ENCODE results near the gene TIMM22.
"Not testable (repeated sequence)": the region's sequence is repeated elsewhere in the genome, so short reads cannot be mapped to it uniquely, and the experiment has no call there.

The TIMM22 gene

DNA sequence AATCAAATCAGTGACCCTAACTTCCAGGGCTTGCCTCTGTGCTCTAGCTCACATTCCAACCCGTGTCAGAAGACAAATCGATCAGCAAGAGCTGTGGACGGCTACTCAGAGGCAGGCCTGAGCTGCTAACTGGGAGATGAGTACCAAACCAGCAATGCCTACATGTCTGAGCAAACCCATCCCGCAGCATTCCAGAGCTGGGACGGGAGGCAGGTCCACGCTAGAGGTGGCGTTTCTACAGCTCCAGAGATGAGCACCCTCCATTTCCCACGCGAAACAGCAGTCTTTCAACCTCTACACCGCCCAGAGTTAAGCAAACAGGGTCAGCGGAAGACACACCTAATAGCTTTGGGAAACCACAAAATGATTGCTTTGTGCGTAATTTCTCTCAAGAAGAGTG lies 23.9 kb upstream of the TIMM22 start:
- DNase-seq (ENCODE audit: low read depth in 2 of 2), result no peak

DNA sequence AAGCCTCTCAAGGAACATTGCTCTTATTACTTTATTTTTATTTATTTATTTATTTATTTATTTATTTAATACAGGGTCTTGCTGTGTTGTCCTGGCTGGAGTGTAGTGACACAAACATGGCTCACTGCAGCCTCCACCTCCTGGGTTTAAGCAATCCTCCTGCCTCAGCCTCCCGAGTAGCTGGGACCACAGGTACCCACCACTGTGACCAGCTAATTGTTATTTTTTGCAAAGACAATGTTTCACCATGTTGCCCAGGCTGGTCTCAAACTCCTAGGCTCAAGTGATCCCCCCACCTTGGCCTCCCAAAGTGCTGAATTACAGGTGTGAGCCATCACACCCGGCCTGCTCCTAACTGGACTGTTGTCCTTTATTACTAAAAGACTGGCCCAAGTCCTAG lies 22.2 kb upstream of the TIMM22 start:
- DNase-seq (ENCODE audit: low read depth in 2 of 2), result not testable (repeated sequence)

DNA sequence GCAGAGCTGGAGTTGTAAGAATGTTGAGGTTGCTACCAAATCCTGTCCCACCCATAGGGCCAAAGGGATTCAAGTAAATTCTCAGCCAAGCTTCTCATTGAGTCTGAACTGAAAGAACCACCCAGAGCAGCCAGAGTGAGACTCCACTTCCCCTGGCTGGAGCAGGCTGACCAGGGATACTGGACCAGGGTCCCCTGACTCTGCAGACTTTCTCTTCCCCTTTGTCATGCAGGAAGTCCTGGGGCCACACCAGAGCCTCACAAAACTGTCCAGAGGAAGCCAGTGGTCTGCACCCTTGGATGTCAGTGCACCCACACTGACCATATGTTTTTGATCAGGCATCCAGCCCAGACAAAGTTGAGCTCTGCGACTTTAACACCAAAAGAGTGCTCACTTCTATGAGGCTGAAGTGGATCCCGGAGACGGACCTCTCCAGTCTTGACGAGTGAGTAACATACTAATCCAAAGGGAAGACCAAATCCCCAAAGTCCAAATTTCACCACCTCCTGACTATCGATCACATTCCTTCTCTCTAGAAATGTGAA lies 21.5 kb upstream of the TIMM22 start:
- DNase-seq (ENCODE audit: low read depth in 2 of 2), result no peak

DNA sequence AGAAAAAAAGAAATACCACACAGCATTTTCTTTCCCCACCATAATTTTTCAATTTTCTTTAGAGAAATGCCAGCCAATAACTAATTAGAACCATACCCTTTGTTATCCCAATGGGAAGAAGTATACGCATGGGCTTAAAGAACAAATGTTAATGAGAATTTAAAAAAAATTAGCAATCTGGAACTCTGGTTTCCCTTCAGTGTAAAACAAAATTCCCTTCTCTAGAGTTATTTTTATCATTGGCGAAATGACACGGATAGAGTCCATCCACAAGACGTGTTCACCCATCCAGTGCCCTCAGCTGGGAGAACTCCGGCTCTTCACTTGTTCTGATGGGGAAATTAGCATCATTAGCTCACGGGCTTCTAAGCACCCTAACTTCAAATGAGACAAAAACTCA lies 20.6 kb upstream of the TIMM22 start:
- DNase-seq (ENCODE audit: low read depth in 2 of 2), result no peak

DNA sequence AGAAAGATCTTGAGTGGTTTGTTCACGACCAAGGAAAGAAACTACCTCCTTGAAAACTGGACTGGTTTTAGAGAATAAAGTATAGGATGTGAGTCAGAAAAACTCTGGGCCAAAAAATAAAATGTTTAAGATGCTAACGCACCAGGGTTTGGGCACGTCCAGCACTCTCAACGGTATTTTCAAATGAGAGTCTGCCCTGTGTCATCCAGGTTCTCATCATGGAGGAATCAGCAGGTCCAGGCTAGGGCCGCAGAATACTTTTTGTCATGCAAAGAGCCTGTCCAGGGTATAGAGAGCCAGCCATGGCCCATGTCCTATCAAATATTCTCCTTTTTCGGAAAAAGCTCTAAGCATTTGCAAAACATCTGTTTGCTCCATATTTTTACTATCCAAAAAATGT lies 19.8 kb upstream of the TIMM22 start:
- DNase-seq (ENCODE audit: low read depth in 2 of 2), result no peak

DNA sequence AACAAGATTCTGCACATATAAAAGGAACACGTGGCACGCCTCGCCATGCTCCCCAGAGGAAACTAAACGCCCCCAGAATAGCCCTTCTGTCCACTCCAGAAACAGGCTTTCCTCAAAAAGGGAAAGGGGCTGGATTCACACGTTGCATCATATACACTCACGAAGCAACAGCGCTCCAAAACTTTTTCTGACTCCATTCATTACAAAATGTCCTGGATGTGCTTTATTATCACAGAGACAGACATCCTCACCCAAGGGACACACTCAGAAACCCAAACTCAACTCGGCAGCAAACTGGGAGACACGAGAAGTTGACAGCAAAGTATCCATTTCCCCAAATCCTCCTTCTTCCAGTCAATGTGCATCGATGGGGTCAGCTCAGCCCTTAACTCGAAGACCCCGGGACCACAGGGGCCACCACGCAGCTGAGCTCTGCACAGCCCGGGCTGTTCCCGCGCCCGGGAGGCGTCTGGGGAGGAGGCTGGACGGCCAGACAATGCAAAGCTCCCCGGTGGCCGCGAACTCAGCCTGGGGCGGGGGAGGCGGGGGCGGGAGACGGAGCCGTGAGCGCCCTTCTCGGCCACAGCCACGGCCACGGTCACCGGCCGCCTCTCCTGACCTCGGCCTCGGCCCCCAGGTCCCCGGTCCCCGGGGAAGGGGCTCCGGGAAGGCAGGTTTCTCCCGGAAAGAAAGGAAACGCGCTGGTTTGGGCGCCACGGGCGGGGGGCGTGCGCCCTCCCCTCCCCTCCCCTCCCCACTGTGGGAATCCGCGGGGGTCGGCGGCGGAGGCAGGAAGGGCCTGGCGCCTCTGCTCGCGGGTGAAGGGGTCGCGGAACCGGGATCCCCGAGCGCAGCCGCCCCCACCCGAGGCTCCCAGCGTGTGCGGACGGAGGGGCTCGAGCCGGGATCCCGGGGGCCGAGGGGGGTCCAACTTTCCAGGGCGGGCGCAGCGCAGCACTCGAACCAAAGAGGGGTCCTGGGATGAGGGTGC lies 18.5 kb upstream of the TIMM22 start:
- no peak for DNase-seq (ENCODE audit: low read depth in 2 of 2)

DNA sequence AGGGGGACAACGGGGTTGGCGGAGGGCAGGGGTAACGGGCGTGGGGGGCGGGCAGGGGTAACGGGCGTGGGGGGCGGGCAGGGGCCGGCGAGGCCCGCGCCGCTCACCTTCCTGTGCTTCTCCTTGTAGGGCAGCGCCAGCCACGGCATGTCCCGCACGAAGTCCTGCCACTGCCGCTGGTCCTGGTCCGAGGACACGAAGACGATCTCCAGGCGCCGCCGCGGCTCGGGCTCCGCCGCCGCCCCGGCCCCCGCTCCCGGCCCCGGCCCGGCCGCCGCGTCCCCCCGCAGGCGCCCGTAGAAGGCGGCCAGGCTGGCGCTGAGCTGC lies 17.8 kb upstream of the TIMM22 start:
- DNase-seq (ENCODE audit: low read depth in 2 of 2), result no peak

DNA sequence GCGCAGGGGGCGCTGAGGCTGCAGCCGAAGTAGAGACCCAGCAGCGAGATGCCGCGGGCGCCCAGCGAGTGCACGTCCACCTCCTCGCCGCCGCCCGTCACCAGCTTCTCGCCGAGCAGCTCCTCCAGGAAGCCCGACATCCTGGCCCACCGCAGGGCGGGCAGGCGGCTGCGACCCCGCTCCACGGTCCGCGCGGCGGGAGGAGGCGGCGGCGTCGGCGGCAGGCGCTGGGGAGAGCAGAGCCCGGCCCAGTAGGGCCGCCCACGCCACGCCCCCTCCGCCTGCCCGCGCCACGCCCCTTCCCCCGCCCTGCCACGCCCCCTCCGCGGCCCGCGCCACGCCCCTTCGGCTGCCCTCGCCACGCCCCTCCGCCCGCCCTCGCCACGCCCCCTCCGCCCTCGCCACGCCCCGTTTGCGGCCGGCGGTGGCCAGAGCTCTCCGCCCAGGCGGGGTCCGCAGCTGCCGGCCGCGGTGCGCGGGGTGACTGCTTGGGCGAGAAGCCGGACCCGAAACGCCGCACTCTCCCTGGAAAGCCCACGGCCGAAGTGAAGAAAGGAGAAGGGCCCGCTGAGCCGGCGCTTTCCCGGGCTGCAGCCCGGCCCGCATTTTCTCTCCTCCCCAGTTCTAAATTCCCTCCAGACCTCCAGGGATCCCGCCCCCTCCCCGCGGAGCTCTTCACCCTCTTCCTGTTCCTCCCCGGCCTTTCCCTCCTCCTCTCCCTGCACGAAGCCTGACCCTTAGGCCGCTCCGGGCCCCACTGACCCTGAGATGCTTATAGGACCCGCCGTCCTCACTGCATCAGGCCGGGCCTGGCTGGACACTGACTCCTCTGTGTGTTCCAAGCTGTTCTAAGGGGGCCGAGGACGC lies 17.2 kb upstream of the TIMM22 start, which contains the start of gene NXN:
NXN (minus strand) TSS at position 238 of the 867 bp plus-strand sequence.
- DNase-seq (ENCODE audit: low read depth in 2 of 2), result peak; percentile 83

DNA sequence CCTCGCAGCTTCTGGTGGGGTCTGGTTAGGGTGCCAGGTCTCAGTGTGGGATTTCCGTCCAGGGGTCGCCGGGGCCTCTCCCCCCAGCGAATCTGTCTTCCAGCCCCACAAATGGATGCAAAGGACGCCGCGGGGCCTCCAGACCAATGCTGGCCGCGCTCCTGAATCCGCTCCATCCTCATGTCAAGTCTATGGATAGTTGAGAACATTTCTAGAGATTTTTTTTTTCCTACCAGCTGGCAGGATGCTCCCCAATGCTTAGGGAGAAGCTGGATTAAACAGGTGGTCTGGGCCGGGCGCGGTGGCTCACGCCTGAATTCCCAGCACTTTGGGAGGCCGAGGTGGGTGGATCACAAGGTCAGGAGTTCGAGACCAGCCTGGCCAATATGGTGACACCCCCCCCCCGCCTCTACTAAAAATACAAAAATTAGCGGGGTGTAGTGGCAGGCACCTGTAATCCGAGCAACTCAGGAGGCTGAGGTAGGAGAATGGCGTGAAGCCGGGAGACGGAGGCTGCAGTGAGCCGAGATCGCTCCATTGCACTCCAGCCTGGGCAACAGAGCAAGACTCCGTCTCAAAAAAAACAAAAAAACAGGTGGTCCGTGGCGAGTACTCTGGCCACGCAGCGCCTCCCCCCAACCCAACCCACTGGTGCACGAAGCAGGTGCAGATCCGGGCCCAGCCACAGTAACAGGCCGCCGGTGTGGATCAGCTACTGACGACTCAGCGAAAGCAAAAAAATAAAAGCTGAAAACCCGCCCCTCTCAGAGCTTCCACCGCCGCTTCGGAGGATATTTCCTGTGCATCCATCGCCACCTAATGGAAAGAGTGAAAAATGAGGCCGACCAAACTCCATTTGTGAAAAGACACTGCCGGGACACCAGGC lies 16.3 kb upstream of the TIMM22 start:
- DNase-seq (ENCODE audit: low read depth in 2 of 2), result peak; percentile 45 to 55

DNA sequence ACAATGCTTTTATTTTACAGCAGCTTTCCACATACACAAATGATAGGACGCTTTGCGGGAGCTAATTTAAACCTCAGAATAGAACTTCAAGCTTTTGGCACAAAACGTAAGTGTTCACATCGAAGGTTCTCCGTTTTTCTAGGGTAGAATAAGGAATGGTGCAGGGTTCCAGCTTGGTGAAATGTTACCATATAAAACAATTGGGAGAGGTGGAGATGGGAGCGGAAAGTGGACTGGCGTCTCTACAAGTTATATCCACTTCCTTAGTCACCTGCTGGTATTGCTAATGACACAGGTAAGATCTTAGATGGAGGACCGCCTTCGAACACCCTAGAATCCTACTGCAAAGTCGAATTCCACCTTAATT lies 15.7 kb upstream of the TIMM22 start:
- DNase-seq (ENCODE audit: low read depth in 2 of 2), result no peak

DNA sequence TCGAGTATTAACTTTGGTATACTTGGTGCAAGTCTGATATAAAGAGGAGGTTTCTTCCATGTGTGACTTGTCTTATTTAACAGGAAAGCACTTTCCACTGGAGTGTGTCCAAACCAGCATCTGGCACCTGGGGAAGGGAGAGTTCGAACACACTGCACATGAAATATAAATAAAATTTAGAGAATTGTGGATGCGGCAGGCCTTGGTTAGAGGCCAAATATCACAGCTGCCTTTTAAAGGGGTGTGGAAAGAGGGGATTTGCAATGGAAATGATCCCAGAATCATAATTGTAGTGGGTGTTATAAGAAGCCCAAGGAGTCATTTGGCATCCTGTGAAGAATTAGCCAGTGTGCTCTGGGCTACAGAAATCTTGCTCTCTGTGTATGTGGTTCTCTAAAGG lies 13.0 kb upstream of the TIMM22 start:
- DNase-seq (ENCODE audit: low read depth in 2 of 2), result no peak

DNA sequence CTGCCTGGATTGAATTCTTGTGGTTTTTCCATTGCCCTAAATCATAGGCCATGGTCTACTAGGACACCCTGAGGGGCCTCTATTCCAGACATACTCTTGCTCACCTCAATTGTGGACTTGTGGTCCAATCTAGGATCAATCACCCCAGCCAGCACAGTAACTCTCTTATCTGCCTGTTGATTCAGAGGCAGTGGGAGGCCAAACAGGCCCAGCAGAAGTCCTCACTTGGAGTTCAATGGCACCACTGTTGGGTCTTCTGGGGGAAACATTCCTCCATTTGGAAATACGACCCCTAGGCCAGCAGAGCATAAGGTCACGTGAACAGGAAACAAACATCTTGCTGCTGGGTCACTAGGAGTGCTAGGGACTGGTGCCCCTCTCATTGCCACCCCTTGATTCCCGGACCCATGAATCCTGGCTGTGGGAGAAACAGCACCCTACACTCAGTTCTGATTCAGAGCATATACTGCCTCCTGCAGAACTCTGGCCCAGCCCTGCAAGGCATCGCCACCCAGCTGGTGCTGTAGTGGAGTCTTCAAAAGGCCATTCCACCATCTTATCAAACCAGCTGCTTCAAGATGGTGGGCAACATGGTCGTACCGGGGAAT lies 10.5 kb upstream of the TIMM22 start:
- no peak for DNase-seq (ENCODE audit: low read depth in 2 of 2)

DNA sequence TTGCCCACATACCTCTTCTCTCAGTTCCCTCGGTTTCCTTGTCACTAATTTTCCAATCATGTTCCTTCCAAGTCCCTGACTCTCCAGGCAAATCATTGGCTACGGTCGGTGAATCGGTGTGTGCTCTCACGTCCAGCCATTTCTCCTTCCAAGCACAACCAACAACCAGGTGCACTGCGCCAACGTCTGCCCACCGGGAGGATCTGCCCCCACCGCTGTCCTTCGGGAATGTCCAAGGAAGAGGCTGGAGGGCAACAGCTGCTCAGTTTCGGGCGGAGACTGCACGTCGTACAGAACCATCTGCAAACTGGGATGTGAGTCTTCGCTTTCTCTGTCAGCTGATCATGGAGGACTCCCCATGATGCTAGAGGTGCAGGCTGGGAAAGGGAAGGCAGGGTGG lies 9.0 kb upstream of the TIMM22 start:
- no peak for DNase-seq (ENCODE audit: low read depth in 2 of 2)

DNA sequence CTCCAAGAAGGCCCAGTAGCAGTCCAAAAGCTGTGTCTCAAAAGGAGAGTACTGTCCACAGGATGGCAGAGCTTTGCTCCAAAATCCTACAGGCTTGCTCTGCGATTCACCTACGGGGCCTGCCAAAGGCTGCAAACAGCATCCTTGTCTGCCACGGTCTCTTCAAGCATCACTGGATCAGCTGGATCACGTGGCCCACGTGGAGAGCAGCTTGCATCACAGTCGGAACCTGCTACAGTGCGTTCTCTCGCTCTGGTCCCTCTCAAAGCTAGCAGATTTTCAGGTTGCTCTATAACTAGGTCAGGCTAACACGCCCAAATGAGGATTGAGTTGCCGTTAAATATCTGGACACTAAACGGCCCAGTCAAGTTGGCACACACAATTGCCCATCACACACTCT lies 8.4 kb upstream of the TIMM22 start:
- no peak for DNase-seq (ENCODE audit: low read depth in 2 of 2)

DNA sequence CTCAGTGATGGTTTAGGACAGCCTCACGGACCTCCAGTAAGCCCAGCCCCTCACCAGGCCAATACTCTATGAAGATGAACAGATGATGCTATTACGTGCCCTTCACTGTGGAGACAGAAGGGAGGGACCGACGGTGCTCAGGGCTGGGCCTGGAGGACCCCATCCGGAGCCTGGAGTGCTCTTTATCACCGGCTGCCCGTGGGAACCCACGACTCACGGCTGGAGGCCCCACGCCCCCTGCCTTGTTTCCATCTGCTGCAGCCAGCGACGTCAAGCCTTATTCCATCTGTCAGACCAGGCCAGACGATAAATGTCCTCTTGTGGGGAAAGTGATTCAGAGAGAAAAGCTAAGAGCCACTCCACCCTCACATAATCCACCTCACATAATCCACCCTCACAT lies 4.0 kb upstream of the TIMM22 start:
- no peak for DNase-seq (ENCODE audit: low read depth in 2 of 2)

DNA sequence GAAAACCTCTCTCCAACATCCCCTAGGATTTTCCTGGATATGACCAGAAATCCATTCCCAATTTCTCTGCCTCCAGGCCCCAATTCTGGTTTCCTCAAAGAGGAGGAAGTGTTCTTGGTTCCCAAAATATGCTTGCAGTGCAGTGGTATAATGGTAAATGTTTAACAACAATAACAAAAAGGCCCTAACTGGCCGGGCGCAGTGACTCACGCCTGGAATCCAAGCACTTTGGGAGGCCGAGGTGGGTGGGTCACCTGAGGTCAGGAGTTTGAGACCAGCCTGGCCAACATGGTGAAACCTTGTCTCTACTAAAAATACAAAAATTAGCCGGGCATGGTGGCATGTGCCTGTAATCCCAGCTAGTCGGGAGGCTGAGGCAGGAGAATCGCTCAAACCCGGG lies 1.6 kb upstream of the TIMM22 start:
- not testable (repeated sequence) for DNase-seq (ENCODE audit: low read depth in 2 of 2)

DNA sequence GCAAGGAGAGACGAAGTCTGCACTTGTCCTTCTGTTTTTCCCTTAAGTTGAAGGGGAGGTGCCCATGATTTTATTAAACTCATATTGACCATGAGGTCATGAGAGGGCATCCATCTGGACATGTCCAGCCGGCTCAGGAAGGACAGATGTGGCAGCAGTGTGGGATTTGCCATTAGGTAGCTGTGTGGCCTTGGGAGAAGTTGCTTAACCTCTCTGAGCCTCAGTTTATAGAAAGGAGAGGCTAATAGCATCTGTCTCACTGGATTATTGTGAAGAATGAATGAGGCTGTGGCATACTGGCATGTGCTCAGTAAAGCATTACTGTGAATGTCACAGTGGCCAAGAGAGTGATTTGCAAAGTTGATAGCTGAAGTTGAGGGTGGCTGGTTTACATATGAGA lies 1.2 kb downstream of the TIMM22 start:
- DNase-seq (ENCODE audit: low read depth in 2 of 2), result no peak

DNA sequence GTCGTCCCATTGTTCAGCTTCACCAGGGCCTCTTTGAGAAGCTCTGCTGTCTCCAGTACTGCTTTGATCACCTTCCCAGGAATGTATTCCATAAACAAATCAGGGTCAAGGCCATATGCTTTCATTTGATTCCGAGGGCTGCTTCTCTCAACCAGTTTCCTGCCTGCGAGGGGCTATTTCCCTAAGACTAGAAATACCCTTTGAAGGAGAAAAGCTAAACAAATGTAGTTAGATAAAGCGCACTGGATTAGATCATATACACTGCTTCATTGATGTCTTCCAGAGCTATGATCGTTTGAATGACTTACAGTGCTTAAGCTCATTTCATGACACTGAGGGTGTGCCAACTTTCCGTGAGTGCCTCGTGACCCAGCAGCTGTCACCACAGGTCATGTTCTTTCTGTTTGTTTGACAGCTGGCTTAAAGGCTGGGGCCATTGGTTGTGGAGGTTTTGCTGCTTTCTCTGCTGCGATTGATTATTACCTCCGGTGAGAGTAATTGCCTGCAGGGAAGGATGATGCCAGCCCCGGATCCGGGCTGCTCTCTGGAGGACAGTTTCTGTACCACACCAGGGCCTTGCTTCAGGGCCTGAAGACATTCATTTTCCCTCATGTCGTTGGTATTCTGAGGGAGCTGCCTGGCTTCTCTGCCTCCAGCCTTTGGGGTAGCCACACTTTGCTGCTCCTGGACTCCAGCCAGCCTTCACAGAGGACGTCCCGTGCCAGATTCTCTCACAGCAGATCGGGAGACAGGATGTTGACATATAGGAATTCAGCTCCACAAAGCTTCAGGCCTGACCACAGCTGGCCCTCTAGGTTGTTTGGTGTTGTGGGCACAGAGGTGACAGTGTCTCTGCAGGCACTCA lies 3.9 kb downstream of the TIMM22 start:
- no peak for DNase-seq (ENCODE audit: low read depth in 2 of 2)

DNA sequence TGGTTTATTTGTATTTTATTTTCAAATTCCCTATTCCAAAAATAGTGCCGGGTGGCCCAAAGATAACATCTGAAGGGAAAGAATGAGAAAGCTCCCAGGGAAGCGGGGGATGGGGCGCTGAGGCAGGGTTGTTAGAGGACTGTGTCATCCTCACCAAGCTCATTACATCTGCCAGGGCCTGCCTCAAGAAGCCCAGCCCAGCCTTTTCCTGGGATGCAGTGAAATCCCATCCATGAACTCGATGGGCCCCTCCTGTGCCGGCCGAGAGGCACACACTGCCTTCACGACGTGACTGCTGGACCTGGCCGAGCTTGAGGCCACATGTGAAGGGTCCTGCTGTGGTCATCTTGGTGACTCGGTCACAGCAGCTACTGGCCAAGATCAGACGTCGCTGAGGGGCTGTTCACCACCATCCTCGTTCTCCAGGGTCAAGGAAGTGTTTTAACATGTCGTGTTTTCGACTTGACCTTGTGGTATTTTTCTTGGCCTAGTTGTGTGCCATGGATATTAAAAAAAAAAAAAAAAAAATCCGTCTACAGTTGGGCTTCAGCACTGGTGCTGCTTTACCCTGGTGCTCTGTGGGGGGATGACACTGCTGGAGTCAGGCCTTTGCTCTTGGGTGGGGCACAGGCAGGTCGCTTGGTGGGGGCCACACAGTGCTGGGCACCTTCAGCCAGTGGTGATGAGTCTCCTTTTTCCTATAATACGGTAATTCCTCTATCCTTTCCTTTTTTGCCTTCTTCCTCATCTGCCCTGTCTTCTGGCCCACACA lies 4.9 kb downstream of the TIMM22 start:
- no peak for DNase-seq (ENCODE audit: low read depth in 2 of 2)

DNA sequence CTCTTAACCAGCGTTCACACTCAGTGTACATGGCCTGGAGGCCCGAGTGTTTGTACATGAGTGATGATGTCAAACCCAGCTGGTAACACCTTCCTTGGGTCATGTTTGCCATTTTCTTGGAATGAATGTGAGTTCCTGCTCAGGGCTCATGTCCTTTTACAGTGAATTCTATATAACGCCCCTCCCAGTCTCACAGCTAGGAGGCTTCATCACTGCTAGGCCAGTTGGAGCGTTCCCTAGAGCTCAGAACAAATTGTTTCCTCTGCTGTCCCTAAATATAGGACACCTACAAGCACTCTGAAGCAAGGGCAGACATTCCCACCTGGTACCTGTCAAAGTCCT lies 5.5 kb downstream of the TIMM22 start:
- no peak for DNase-seq (ENCODE audit: low read depth in 2 of 2)
